HCT116 (cell line): ENCODE data around the gene OCEL1. TPM values are rescaled to one million over a fixed set of nuclear protein-coding genes. Genes with fewer than 3 reads are reported as not detected.
"Not testable (repeated sequence)": the region's sequence is repeated elsewhere in the genome, so short reads cannot be mapped to it uniquely, and the experiment has no call there.

ENCODE experiments used
- ATAC-seq: fragments of 200-7000 bp; cut with Tn5 transposase; 2 replicates; pipeline ENCODE4 v1.9.1; 2020; ENCODE audit warnings: mild to moderate bottlenecking, moderate library complexity
- BruUV-seq: library from RNA; stranded (reverse); fragments of 400-500 nt; replicated peaks from 2 replicates; lab custom pipeline; 2021; lab: Mats Ljungman, UMichigan
- CTCF ChIA-PET: fragments of 300-600 bp; sonication (Branson Sonifier 250); formaldehyde crosslinking; loops from one replicate; lab custom pipeline; 2021; ENCODE audit warnings: antibody characterized with exemption; lab: Charles Lee
- POLR2A ChIA-PET: fragments of 300-600, 350-600 bp; sonication (Branson Sonifier 250); formaldehyde crosslinking; loops from one replicate; lab custom pipeline; 2021; ENCODE audit warnings: antibody characterized with exemption; lab: Charles Lee
- RAD21 ChIA-PET, 2 experiments: fragments of 300-600 bp; sonication (Branson Sonifier 250); formaldehyde crosslinking; loops; one replicate each; lab custom pipeline; 2023; ENCODE audit warnings: low total read pairs in 2 of 2; ENCODE audit not compliant: uncharacterized antibody in 2 of 2, unreplicated experiment in 2 of 2, low non-redundant PET in 1 of 2; lab: Charles Lee
- DNase-seq: peaks from one replicate; pipeline ENCODE4 v3.0.0-alpha.2; 2010; ENCODE audit warnings: low read depth, low spot score
- H2AFZ ChIP-seq: fragments of 200-600 bp; shearing (Covaris generic), sonication (generic); 2 replicates; pipeline ENCODE4 v1.6.1; 2017; ENCODE audit warnings: low read depth, mixed run types, mixed read lengths, antibody characterized with exemption, low read length; ENCODE audit not compliant: poor library complexity, severe bottlenecking
- H3K27ac ChIP-seq: 2 replicates; pipeline ENCODE4 v1.5.1; 2012; ENCODE audit warnings: low read depth, low read length
- H3K27me3 ChIP-seq: fragments of 200-600 bp; sonication (generic); 2 replicates; pipeline ENCODE4 v1.6.1; 2016; ENCODE audit warnings: mixed run types, low read length, mixed read lengths; ENCODE audit not compliant: insufficient read depth
- H3K36me3 ChIP-seq, 2 experiments: fragments of 200-500 bp in 1 of 2; fragments of 200-600 bp in 1 of 2; sonication (Bioruptor generic) in 1 of 2; sonication (generic) in 1 of 2; 2 replicates each; pipeline versions ENCODE4 v1.5.1 to v1.6.1; 2014 to 2016; ENCODE audit warnings: low read length in 2 of 2, inconsistent platforms in 1 of 2, mixed read lengths in 1 of 2, mixed run types in 1 of 2; ENCODE audit not compliant: insufficient read depth in 2 of 2, control insufficient read depth in 1 of 2
- H3K4me1 ChIP-seq, 2 experiments: fragments of 200-600 bp in 1 of 2; sonication (generic) in 1 of 2; 2 replicates each; pipeline versions ENCODE4 v1.5.1 to v1.6.1; 2012 to 2017; ENCODE audit warnings: low read length in 2 of 2, inconsistent platforms in 1 of 2, mild to moderate bottlenecking in 1 of 2, mixed read lengths in 1 of 2, mixed run types in 1 of 2, moderate library complexity in 1 of 2; ENCODE audit not compliant: insufficient read depth in 2 of 2, control insufficient read depth in 1 of 2
- H3K4me2 ChIP-seq: fragments of 200-600 bp; sonication (generic); 2 replicates; pipeline ENCODE4 v1.6.1; 2017; ENCODE audit warnings: mixed run types, low read length, mixed read lengths
- H3K4me3 ChIP-seq, 2 experiments: fragments of 200-600 bp in 1 of 2; sonication (generic) in 1 of 2; replicated peaks in 1 of 2; 2 replicates each; pipeline ENCODE4 v1.5.1; 2011 to 2016; ENCODE audit warnings: low read length in 2 of 2, control low read depth in 1 of 2, low read depth in 1 of 2, mild to moderate bottlenecking in 1 of 2, mixed read lengths in 1 of 2, mixed run types in 1 of 2
- H3K79me2 ChIP-seq: fragments of 200-600 bp; sonication (generic); 2 replicates; pipeline ENCODE4 v1.6.1; 2017; ENCODE audit warnings: mild to moderate bottlenecking, mixed run types, low read length, moderate library complexity, mixed read lengths; ENCODE audit not compliant: insufficient read depth
- H3K9ac ChIP-seq: fragments of 200-600 bp; sonication (generic); 2 replicates; pipeline ENCODE4 v1.6.1; 2016; ENCODE audit warnings: low read length, mixed read lengths
- H3K9me2 ChIP-seq: fragments of 200-600 bp; sonication (generic), shearing (Covaris generic); 2 replicates; pipeline ENCODE4 v1.6.1; 2017; ENCODE audit warnings: mixed run types, mild to moderate bottlenecking, moderate library complexity; ENCODE audit not compliant: insufficient read depth
- H3K9me3 ChIP-seq, 2 experiments: fragments of 200-500 bp in 1 of 2; fragments of 200-600 bp in 1 of 2; sonication (Bioruptor generic) in 1 of 2; sonication (generic) in 1 of 2; 2 replicates each; pipeline ENCODE4 v1.6.1; 2014 to 2017; ENCODE audit warnings: low read length in 2 of 2, mixed read lengths in 2 of 2, inconsistent platforms in 1 of 2, low read depth in 1 of 2, mild to moderate bottlenecking in 1 of 2, mixed run types in 1 of 2, moderate library complexity in 1 of 2; ENCODE audit not compliant: control insufficient read depth in 1 of 2, insufficient read depth in 1 of 2
- H4K20me1 ChIP-seq: fragments of 200-600 bp; sonication (generic), shearing (Covaris generic); 2 replicates; pipeline ENCODE4 v1.6.1; 2017; ENCODE audit warnings: mixed run types, mild to moderate bottlenecking, moderate library complexity; ENCODE audit not compliant: insufficient read depth
- CEBPB ChIP-seq: IDR thresholded peaks from 2 replicates; pipeline ENCODE4 v1.6.1; 2012; ENCODE audit warnings: low read depth
- EZH2 ChIP-seq: fragments of 200-600 bp; sonication (generic); IDR thresholded peaks from 2 replicates; pipeline ENCODE4 v1.6.1; 2017; ENCODE audit warnings: antibody characterized with exemption, mixed run types
- FOSL1 ChIP-seq: IDR thresholded peaks from 2 replicates; pipeline ENCODE4 v1.6.1; 2012; ENCODE audit warnings: low read depth
- POLR2A ChIP-seq: IDR thresholded peaks from 2 replicates; pipeline ENCODE4 v1.7.0; 2011; ENCODE audit warnings: borderline replicate concordance; ENCODE audit not compliant: insufficient read depth, insufficient read length; ENCODE audit errors: extremely low read depth
- SRF ChIP-seq: IDR thresholded peaks from 2 replicates; pipeline ENCODE4 v1.6.1; 2012; ENCODE audit warnings: low read depth
- TCF7L2 ChIP-seq: IDR thresholded peaks from 2 replicates; pipeline ENCODE4 v1.7.0; 2011; ENCODE audit warnings: borderline replicate concordance, inconsistent platforms; ENCODE audit not compliant: insufficient read depth, insufficient read length; ENCODE audit errors: extremely low read depth
- YY1 ChIP-seq: IDR thresholded peaks from 2 replicates; pipeline ENCODE4 v1.6.1; 2011; ENCODE audit warnings: low read length, low read depth, moderate library complexity, mild to moderate bottlenecking; ENCODE audit not compliant: insufficient replicate concordance; ENCODE audit errors: extremely low read depth
- ZFX ChIP-seq: fragments of 450-650 bp; IDR thresholded peaks from 2 replicates; pipeline ENCODE4 v1.6.1; 2017
- intact Hi-C: fragments of 100-400 bp; cut with micrococcal nuclease; formaldehyde crosslinking; loops from 2 replicates; pipeline ENCODE4 v1.10.0; 2022
- total RNA-seq: library from RNA; stranded (reverse); gene quantifications from one replicate; pipeline ENCODE4 v1.2.1, GENCODE V29; 2021; ENCODE audit not compliant: unreplicated experiment
- TF ChIP-seq, protein P1 (sequence below): IDR thresholded peaks from 2 replicates; pipeline ENCODE4 v1.6.1; 2012

The OCEL1 gene
- total RNA-seq, 1 experiment from 2014 or later: 39.8 TPM

DNA sequence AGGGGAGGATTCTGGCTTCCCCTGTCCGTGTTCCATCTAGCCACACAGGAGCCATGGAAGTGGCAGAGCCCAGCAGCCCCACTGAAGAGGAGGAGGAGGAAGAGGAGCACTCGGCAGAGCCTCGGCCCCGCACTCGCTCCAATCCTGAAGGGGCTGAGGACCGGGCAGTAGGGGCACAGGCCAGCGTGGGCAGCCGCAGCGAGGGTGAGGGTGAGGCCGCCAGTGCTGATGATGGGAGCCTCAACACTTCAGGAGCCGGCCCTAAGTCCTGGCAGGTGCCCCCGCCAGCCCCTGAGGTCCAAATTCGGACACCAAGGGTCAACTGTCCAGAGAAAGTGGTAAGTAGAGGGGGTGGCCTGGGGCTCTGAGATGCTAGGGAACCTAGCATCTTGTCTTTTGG is 42.7 kb downstream of the OCEL1 start:
- CTCF ChIA-PET: no interaction called here
- POLR2A ChIA-PET: interaction anchor here (0.9 kb wide), 1 partner anchor 42 kb away, joined by 3 read pairs; the partner anchor contains the start of gene OCEL1
- intact Hi-C loops: no loop called here

DNA sequence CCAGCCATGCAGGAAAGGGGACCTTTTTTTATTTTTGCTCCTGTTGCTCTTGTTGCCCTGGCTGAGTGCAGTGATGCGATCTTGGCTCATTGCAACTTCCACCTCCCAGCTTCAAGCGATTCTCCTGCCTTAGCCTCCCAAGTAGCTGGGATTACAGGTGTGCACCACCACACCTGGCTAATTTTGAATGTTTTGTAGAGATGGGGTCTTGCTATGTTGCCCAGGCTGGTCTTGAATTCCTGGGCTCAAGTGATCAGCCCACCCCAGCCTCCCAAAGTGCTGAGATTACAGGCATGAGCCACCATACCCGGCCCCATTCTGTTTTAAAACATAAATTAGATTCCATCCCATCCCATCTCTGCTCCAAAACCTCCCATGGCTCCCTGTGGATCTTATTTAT is 48.9 kb downstream of the OCEL1 start:
- H3K9ac ChIP-seq, CTCF ChIA-PET, H3K9me2 ChIP-seq, H3K9me3 ChIP-seq, H3K79me2 ChIP-seq, H3K4me2 ChIP-seq, POLR2A ChIA-PET, H3K4me3 ChIP-seq, H3K4me1 ChIP-seq, H4K20me1 ChIP-seq, intact Hi-C loops, BruUV-seq, RAD21 ChIA-PET, H3K27me3 ChIP-seq, ATAC-seq, H2AFZ ChIP-seq, DNase-seq, H3K27ac ChIP-seq: not testable (repeated sequence)
- peaks cover 17 to 46% of the 10 kb centered on the region in 2 experiments for H3K36me3 ChIP-seq

More for the DNA sequence above, 42.7 kb downstream of the OCEL1 start:
- H3K4me2 ChIP-seq: peak overlapping the region; percentile 93
- BruUV-seq: no TSS peak
- DNase-seq (no peak), ATAC-seq (no peak)
- peaks cover 3 to 9% of the 10 kb centered on the region in 2 experiments; a peak in 3 of 4 replicates for H3K4me1 ChIP-seq
- H3K27ac ChIP-seq: peak overlapping the region; percentile 65; the same call in 1 of the 2 replicates
- H4K20me1 ChIP-seq: no peaks in the 10 kb centered on the region
- H3K4me3 ChIP-seq: peak overlapping the region; percentile 84 to 91; a peak in 3 of 4 replicates
- RAD21 ChIA-PET: no interaction called here
- H3K36me3 ChIP-seq: peaks cover 6 to 24% of the 10 kb centered on the region in 2 experiments; a peak in 3 of 4 replicates
- H3K9ac ChIP-seq: peak overlapping the region; percentile 91
- peaks cover 17% of the 10 kb centered on the region for H3K79me2 ChIP-seq
- no peak overlapping the region for H2AFZ ChIP-seq
- no peak for TF ChIP-seq EZH2
- TF ChIP-seq FOSL1: no peak
- TF ChIP-seq YY1: no peak
- no peak for TF ChIP-seq SRF
- TF ChIP-seq, protein P1, sequence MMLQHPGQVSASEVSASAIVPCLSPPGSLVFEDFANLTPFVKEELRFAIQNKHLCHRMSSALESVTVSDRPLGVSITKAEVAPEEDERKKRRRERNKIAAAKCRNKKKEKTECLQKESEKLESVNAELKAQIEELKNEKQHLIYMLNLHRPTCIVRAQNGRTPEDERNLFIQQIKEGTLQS: no peak
- no peak for TF ChIP-seq POLR2A
- TF ChIP-seq TCF7L2: no peak
- no peak for TF ChIP-seq ZFX
- no peak for TF ChIP-seq CEBPB
- no peaks in the 10 kb centered on the region for H3K27me3 ChIP-seq
- no peaks in the 10 kb centered on the region for H3K9me3 ChIP-seq
- no peaks in the 10 kb centered on the region for H3K9me2 ChIP-seq
